ENCODE data around the gene POR. TPM values are rescaled to one million over a fixed set of nuclear protein-coding genes. Genes with fewer than 3 reads are reported as not detected.

Gene POR
- total RNA-seq, 2 donors from 2014 or later, result 88.0 to 136 TPM

DNA sequence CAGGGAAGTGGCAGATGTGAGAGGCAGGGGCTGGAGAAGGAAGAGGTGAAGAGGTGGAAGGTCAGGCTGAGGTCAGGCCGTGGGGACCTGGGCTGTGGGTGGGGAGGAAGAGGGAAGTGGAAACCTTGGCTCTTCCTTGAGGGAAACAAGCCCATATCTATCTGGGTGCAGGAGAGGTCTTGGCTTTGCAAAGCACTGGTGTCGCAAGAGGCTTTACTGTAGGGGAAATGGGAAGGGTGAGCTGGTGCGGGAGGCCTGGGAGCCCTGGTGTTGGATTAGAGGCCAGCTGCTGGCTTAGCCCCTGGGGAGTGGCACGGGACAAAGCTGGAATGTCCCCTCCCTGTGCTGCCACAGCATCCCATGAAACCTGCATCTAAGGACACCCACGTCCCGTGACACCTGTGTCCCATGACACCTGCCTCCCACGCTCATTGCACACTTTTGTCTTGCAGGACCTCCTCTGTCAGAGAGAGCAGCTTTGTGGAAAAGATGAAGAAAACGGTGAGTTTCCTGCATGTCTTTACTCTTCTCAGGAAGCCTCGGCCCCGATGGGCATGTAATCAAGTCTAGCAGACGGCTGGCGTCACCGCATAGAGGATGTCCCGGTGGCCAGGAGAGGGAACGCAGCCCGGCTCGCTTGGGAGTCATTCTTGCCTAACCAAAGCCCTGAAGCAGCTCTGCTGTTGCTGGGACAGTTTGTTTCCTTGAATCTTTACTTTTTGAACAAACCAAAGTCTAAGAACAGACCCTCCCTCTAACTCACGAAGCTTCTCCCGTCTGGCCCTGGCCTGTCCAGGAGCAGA lies 57.2 kb downstream of the POR start:
- H3K27me3 ChIP-seq (replicated peaks; ENCODE audit: insufficient read depth), result no peaks in the 10 kb centered on the region
- TF ChIP-seq CTCF (IDR thresholded peaks at IDR 0.05) (no peak), POLR2A (IDR thresholded peaks at IDR 0.05) (no peak), POLR2AphosphoS5 (IDR thresholded peaks at IDR 0.05) (no peak)
- no peak overlapping the region for H3K4me3 ChIP-seq
- no peaks in the 10 kb centered on the region for H3K36me3 ChIP-seq
- WGBS, result 66% methylated on average over 19 of the region's 19 CpGs
- no peak for DNase-seq (ENCODE audit: low spot score)
- intact Hi-C loops (cut with DNase I), result no loop called here
- peak overlapping the region; percentile 27 to 30 for H3K27ac ChIP-seq
- H3K4me1 ChIP-seq (replicated peaks), result peaks cover 2% of the 10 kb centered on the region
- H3K9me3 ChIP-seq, result no peaks in the 10 kb centered on the region

DNA sequence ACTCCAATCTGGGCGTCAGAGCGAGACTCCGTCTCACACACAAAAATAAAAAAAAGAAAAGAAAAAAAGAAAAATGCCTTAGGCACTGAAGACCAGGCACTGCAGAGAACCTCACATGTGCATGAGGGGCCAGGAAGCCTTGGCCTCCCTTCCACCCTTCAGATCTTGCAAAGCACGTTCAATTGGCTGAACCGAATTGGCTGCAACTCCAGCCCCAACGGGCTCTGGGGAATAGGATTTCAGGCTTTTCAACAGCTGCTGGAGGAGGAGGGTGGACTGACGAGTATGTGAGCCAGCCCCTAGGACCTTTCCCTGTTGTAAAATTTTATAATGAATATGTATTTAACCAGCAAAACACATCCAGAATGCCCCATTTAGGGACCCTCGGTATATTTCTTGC lies 62.8 kb downstream of the POR start:
- WGBS, result 25% methylated on average over 8 of the region's 8 CpGs
- no peaks in the 10 kb centered on the region for H3K9me3 ChIP-seq
- DNase-seq (ENCODE audit: low spot score), result no peak
- H3K27me3 ChIP-seq (replicated peaks; ENCODE audit: insufficient read depth), result no peaks in the 10 kb centered on the region
- H3K36me3 ChIP-seq, result peaks cover 0 to 7% of the 10 kb centered on the region in 2 donors
- H3K4me3 ChIP-seq, result no peak overlapping the region
- no peaks in the 10 kb centered on the region for H3K4me1 ChIP-seq (replicated peaks)
- TF ChIP-seq POLR2AphosphoS5 (IDR thresholded peaks at IDR 0.05), result no peak
- no peak for TF ChIP-seq POLR2A (IDR thresholded peaks at IDR 0.05)
- no peak for TF ChIP-seq CTCF (IDR thresholded peaks at IDR 0.05)
- intact Hi-C loops (cut with DNase I), result no loop called here
- no peak overlapping the region for H3K27ac ChIP-seq

- Histone ChIP-seq H3K9me3 (no peaks in the 10 kb centered on the region), H3K36me3 (peaks cover 0 to 7% of the 10 kb centered on the region in 2 donors), H3K4me1 (replicated peaks) (no peaks in the 10 kb centered on the region), H3K27me3 (replicated peaks; ENCODE audit: insufficient read depth) (no peaks in the 10 kb centered on the region), H3K27ac (no peak overlapping the region), H3K4me3 (no peak overlapping the region)
- no peak for TF ChIP-seq CTCF (IDR thresholded peaks at IDR 0.05)
- DNase-seq (ENCODE audit: low spot score), result no peak
- WGBS, result 79% methylated on average over 22 of the region's 22 CpGs
- intact Hi-C loops (cut with DNase I), result no loop called here
These were observed 64.9 kb downstream of the POR start for GRCh38 chr7:75979759-75980429.

DNA sequence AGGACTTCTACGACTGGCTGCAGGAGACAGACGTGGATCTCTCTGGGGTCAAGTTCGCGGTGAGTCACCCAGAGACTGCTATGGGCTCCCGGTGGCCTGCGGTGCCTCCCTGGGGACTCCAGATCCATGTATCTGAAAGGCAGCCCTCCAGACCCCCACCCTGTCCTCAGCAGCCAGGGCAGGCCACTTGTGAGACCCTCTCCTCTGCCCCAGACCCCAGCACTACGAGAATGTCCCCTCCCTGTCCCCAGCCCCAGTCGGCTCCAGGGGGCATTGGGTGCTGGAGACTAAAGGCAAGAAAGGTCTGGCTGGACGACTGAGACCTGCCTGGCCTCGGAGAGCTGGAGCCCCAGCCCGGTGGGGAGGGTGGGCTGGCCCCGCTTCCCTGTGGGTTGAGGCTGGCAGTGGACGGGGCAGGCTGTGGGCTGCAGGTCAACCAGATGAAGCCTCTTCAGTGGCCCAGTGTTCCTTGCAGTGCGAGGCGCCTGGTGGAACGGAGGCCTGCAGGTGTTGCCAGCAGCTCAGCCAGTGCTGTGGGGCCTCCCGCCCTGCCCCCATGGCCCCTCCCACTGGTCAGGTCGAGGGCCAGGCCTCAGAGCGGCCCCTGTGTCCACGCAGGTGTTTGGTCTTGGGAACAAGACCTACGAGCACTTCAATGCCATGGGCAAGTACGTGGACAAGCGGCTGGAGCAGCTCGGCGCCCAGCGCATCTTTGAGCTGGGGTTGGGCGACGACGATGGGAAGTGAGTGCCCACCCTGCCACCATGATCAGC lies 65.7 kb downstream of the POR start:
- Histone ChIP-seq H3K4me1 (replicated peaks) (no peaks in the 10 kb centered on the region), H3K36me3 (peaks cover 0 to 7% of the 10 kb centered on the region in 2 donors), H3K27me3 (replicated peaks; ENCODE audit: insufficient read depth) (no peaks in the 10 kb centered on the region), H3K9me3 (no peaks in the 10 kb centered on the region), H3K4me3 (no peak overlapping the region), H3K27ac (no peak overlapping the region)
- 88% methylated on average over 26 of the region's 29 CpGs for WGBS
- intact Hi-C loops (cut with DNase I), result no loop called here
- no peak for TF ChIP-seq POLR2A (IDR thresholded peaks at IDR 0.05)
- TF ChIP-seq CTCF (IDR thresholded peaks at IDR 0.05), result no peak
- TF ChIP-seq POLR2AphosphoS5 (IDR thresholded peaks at IDR 0.05), result no peak
- no peak for DNase-seq (ENCODE audit: low spot score)
